Measurements from ENCODE around the gene HOXD9. TPM values are rescaled to one million over a fixed set of nuclear protein-coding genes. Genes with fewer than 3 reads are reported as not detected.

HOXD9 gene
- total RNA-seq, 1 donor from 2014 or later: not detected

GRCh38 chr2:176084611-176085119, 37.9 kb upstream of the HOXD9 start:
- Histone ChIP-seq H3K4me3 (ENCODE audit: low read depth, low read length) (no peak overlapping the region), H3K36me3 (ENCODE audit: control insufficient read depth, insufficient read depth, low read length) (no peaks in the 10 kb centered on the region), H3K27me3 (ENCODE audit: control insufficient read depth, insufficient read depth, low read length) (peaks cover 87% of the 10 kb centered on the region)
- FAIRE-seq (no peak), DNase-seq (ENCODE audit: low read depth) (no peak)
- TF ChIP-seq, protein P1, sequence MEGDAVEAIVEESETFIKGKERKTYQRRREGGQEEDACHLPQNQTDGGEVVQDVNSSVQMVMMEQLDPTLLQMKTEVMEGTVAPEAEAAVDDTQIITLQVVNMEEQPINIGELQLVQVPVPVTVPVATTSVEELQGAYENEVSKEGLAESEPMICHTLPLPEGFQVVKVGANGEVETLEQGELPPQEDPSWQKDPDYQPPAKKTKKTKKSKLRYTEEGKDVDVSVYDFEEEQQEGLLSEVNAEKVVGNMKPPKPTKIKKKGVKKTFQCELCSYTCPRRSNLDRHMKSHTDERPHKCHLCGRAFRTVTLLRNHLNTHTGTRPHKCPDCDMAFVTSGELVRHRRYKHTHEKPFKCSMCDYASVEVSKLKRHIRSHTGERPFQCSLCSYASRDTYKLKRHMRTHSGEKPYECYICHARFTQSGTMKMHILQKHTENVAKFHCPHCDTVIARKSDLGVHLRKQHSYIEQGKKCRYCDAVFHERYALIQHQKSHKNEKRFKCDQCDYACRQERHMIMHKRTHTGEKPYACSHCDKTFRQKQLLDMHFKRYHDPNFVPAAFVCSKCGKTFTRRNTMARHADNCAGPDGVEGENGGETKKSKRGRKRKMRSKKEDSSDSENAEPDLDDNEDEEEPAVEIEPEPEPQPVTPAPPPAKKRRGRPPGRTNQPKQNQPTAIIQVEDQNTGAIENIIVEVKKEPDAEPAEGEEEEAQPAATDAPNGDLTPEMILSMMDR (IDR thresholded peaks at IDR 0.05; ENCODE audit: insufficient read depth, low read length, severe bottlenecking): no peak

DNA sequence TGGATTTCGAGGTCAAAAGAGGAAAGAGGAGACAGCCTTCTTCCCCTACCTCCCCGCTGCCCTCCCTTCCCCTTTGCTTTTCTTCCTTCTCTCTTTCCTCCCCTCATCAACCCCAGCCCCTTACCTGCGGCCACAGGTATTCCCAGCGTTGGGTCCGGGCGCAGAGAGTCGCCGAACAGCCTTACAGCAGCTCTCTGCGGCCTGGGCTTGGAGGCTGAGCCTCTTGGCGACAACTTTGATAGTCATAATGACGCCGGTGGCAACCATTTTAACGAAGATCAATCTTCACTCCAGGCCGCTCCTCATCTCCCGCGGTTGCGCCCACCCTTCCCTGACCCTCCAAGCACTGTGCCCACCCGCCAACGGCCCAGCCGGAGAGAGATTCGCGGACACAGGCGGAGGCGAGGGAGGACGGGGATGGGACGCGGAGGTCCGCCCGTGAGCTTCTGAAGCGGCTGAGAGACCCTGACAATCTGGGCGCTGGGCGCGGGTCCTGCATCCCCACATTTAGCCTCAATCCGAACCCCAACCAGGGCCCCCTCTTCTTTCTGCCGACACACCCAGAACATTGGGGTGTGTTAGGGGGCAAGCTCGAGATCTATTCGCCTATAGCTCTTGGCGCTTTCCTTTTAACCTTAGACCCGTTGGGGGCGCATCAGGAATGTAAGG, 37.3 kb upstream of the HOXD9 start:
- Histone ChIP-seq H3K4me3 (ENCODE audit: low read depth, low read length) (no peak overlapping the region), H3K27me3 (ENCODE audit: control insufficient read depth, insufficient read depth, low read length) (peaks cover 91% of the 10 kb centered on the region), H3K36me3 (ENCODE audit: control insufficient read depth, insufficient read depth, low read length) (no peaks in the 10 kb centered on the region)
- no peak for DNase-seq (ENCODE audit: low read depth)
- TF ChIP-seq, protein P1 (IDR thresholded peaks at IDR 0.05; ENCODE audit: insufficient read depth, low read length, severe bottlenecking): no peak
- no peak for FAIRE-seq

DNA sequence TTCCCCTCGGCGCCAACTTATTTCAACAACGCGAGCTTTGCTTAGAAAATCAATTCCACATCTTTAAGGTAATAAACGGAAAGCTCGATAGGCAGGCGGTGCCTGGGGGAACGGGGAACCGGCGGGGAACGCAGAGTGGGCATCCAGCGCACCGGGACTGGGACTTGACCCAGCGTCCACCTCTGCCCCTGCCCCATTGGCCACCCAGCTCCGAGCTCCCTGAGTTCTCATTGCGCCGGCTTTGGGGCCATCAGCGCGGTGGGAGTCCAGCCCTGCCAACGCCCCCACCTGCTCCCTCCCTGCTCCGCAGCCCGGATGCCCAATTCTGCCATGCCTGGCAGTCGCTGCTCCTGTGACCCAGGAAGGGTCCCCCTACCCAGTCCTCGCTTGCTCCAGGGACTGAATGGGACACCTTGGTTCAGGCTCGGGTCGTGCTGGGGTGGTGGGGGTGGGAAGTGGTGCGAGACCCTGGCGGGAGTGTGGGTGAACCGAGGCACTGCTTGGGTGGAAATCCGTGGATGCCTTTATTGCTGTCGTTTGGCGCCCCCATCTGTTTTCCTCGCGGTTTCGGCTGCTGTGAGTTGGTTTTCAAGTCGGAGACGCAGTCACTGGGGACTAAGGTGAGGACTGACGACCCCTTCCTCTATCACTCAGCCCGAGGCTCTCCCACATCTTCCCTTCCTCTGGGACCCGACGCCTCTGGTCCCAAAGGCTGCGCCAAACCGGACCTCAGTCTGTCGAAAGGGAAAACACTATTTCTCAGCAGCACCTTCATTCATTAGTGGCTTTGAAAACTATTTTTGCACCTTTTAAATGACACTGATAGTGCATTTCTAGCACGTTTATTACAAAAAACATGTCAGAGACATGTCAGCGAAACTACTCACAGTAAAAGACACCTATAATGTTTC, 36.4 kb upstream of the HOXD9 start:
- TF ChIP-seq, protein P1 (IDR thresholded peaks at IDR 0.05; ENCODE audit: insufficient read depth, low read length, severe bottlenecking): peak; percentile 61
- FAIRE-seq (no peak), DNase-seq (ENCODE audit: low read depth) (no peak)
- Histone ChIP-seq H3K4me3 (ENCODE audit: low read depth, low read length) (no peak overlapping the region), H3K36me3 (ENCODE audit: control insufficient read depth, insufficient read depth, low read length) (no peaks in the 10 kb centered on the region), H3K27me3 (ENCODE audit: control insufficient read depth, insufficient read depth, low read length) (peaks cover 88% of the 10 kb centered on the region)

DNA sequence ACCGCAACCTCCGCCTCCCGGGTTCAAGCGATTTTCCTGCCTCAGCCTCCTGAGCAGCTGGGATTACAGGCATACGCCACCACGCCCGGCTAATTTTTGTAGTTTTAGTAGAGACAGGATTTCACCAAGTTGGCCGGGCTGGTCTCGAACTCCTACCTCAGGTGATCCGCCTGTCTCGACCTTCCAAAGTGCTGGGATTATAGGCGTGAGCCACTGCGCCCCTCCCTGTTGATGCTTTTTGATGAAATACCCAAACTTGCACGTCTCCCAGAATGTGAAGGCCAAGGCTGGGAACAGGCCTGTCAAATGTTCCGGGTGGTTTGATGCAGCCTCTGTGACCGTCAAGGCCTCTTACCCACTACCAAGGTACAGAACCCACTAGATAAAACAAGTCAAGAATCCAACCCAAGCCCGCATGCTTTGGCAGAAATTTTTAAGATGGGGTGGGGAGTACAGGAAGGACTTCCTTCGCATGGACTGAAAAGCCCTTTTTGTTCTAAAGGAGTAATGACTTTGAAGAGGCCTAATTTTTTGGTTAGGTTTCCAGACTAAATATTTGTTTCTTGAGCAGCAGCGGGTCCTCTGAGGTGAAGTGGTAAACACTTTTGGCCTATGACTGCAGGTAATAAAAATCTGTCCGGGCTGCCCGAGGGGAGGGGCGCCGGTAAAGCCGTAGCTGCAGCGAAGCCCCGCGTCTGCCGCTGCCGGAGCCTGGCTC, 35.0 kb upstream of the HOXD9 start:
- no peak for FAIRE-seq
- H3K36me3 ChIP-seq (ENCODE audit: control insufficient read depth, insufficient read depth, low read length): no peaks in the 10 kb centered on the region
- no peak overlapping the region for H3K4me3 ChIP-seq (ENCODE audit: low read depth, low read length)
- DNase-seq (ENCODE audit: low read depth): no peak
- TF ChIP-seq, protein P1 (IDR thresholded peaks at IDR 0.05; ENCODE audit: insufficient read depth, low read length, severe bottlenecking): no peak
- peaks cover 84% of the 10 kb centered on the region for H3K27me3 ChIP-seq (ENCODE audit: control insufficient read depth, insufficient read depth, low read length)

- DNase-seq (ENCODE audit: low read depth) (no peak), FAIRE-seq (no peak)
- TF ChIP-seq, protein P1 (IDR thresholded peaks at IDR 0.05; ENCODE audit: insufficient read depth, low read length, severe bottlenecking): peak; percentile 85
- Histone ChIP-seq H3K4me3 (ENCODE audit: low read depth, low read length) (no peak overlapping the region), H3K27me3 (ENCODE audit: control insufficient read depth, insufficient read depth, low read length) (peaks cover 80% of the 10 kb centered on the region), H3K36me3 (ENCODE audit: control insufficient read depth, insufficient read depth, low read length) (no peaks in the 10 kb centered on the region)
These were observed 34.2 kb upstream of the HOXD9 start for GRCh38 chr2:176088048-176088936.
